Activated CD4-positive, alpha-beta T cell treated with anti-CD3 and anti-CD28 coated beads, Interleukin-2, amount 10 ng/mL, durations not matched to agents 7 days and 5 days (primary cell): ENCODE measurements around the gene FAM237B. TPM values are rescaled to one million over a fixed set of nuclear protein-coding genes. Genes with fewer than 3 reads are reported as not detected.

Experiments
- CTCF ChIA-PET: fragments of 350-600 bp; sonication (Branson Sonifier 250); formaldehyde crosslinking; loops from one replicate; lab custom pipeline; 2021; ENCODE audit warnings: antibody characterized with exemption; lab: Charles Lee
- POLR2A ChIA-PET: fragments of 350-600 bp; sonication (Branson Sonifier 250); formaldehyde crosslinking; loops from one replicate; lab custom pipeline; 2021; ENCODE audit warnings: antibody characterized with exemption; lab: Charles Lee
- DNase-seq: peaks from one replicate; pipeline ENCODE4 v3.0.0-alpha.2; 2020
- H3K27ac Mint-ChIP-seq: one replicate; pipeline ENCODE4 v1.8.0; 2021; ENCODE audit warnings: mild to moderate bottlenecking, moderate library complexity, mixed read lengths
- H3K27me3 Mint-ChIP-seq: one replicate; pipeline ENCODE4 v1.8.0; 2021; ENCODE audit warnings: mixed read lengths
- H3K36me3 Mint-ChIP-seq: one replicate; pipeline ENCODE4 v1.8.0; 2021; ENCODE audit warnings: low read depth, mixed read lengths
- H3K4me1 Mint-ChIP-seq: one replicate; pipeline ENCODE4 v1.8.0; 2021; ENCODE audit warnings: mixed read lengths
- H3K4me3 Mint-ChIP-seq: one replicate; pipeline ENCODE4 v1.8.0; 2021; ENCODE audit warnings: mild to moderate bottlenecking, moderate library complexity, mixed read lengths
- H3K9me3 Mint-ChIP-seq: one replicate; pipeline ENCODE4 v1.8.0; 2021; ENCODE audit warnings: mixed read lengths
- total RNA-seq, 2 experiments: library from RNA; stranded (reverse); gene quantifications; one replicate each; pipeline ENCODE4 v1.2.3, GENCODE V29; 2021

The FAM237B gene
- total RNA-seq, 2 experiments from 2014 or later: not detected

- Mint-ChIP-seq H3K27me3 (peaks cover 40% of the 10 kb centered on the region), H3K36me3 (no peaks in the 10 kb centered on the region), H3K9me3 (no peaks in the 10 kb centered on the region), H3K4me3 (no peak overlapping the region), H3K27ac (no peak overlapping the region), H3K4me1 (peaks cover 4% of the 10 kb centered on the region)
- DNase-seq: no peak
- ChIA-PET CTCF (no interaction called here), POLR2A (no interaction called here)
These were observed 1.7 kb upstream of the FAM237B start for GRCh38 chr7:90322837-90323236.

DNA sequence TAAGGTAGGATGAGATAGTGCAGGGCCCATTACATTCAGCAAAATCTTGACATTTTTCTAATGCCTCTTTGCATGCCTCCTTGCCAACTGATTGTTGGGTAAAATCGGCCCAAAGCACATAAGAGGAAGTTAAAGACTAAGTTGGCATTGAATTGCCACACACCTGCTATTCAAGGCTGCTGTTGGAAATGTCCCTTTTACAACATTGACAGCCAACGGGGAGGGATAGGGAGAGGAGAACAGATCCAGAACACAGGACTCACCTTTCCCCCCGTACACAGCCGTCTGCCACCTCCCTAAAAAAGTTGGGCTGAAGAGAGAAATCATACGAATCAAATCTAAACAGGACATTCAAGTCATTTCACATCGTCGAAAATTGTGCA, 695 bp downstream of the FAM237B start:
- H3K9me3 Mint-ChIP-seq: no peaks in the 10 kb centered on the region
- no peak for DNase-seq
- no peak overlapping the region for H3K27ac Mint-ChIP-seq
- ChIA-PET POLR2A (no interaction called here), CTCF (no interaction called here)
- H3K27me3 Mint-ChIP-seq: peaks cover 44% of the 10 kb centered on the region
- no peak overlapping the region for H3K4me3 Mint-ChIP-seq
- peaks cover 4% of the 10 kb centered on the region for H3K4me1 Mint-ChIP-seq
- H3K36me3 Mint-ChIP-seq: no peaks in the 10 kb centered on the region

GRCh38 chr7:90320014-90320413, 1.1 kb downstream of the FAM237B start:
- ChIA-PET POLR2A (no interaction called here), CTCF (no interaction called here)
- Mint-ChIP-seq H3K4me1 (peaks cover 4% of the 10 kb centered on the region), H3K36me3 (no peaks in the 10 kb centered on the region), H3K4me3 (no peak overlapping the region), H3K9me3 (no peaks in the 10 kb centered on the region), H3K27ac (no peak overlapping the region), H3K27me3 (peaks cover 44% of the 10 kb centered on the region)
- no peak for DNase-seq

DNA sequence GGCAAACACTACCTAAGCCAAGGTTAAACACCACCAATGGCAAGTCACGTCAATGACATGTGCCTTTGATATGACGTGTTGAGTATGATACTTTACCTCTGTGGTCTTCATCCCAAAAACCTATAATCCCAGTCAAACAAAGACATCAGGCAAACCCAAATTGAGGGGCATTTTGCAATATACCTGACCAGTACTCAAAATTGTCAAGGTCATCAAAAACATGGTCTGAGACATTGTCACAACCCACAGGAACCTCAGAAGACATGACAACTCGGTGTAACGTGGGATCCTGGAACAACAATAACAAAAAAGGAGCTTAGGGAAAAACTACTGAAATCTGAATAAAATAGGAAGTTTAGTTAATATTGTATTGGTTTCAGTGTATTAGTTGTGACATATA, 7.2 kb downstream of the FAM237B start:
- Mint-ChIP-seq H3K27ac (no peak overlapping the region), H3K36me3 (no peaks in the 10 kb centered on the region), H3K27me3 (peaks cover 11% of the 10 kb centered on the region), H3K4me1 (no peaks in the 10 kb centered on the region), H3K4me3 (no peak overlapping the region), H3K9me3 (no peaks in the 10 kb centered on the region)
- DNase-seq: no peak
- POLR2A ChIA-PET: no interaction called here
- CTCF ChIA-PET: no interaction called here

DNA sequence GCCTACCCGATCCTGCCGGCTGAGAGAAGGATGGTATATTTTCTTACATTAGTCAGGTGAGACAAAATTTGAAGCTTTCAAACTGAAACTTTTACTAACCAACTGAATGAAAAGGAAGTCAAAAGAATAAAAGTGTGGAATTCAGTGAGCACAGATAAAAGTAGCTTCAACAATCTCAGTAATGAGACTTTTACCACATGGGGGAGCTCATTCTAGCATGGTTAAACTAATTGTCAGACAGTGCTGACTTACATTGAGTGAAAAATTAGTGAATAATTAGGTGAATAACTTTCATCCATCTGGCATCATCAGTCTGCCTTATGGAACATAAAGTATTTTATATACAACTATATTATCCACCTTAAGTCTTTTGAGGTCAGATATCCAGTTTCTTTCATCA, 8.4 kb downstream of the FAM237B start:
- POLR2A ChIA-PET: no interaction called here
- Mint-ChIP-seq H3K4me3 (no peak overlapping the region), H3K4me1 (no peaks in the 10 kb centered on the region), H3K36me3 (no peaks in the 10 kb centered on the region), H3K9me3 (no peaks in the 10 kb centered on the region), H3K27ac (no peak overlapping the region), H3K27me3 (peaks cover 8% of the 10 kb centered on the region)
- CTCF ChIA-PET: interaction anchor here (0.9 kb wide), 1 partner anchor 99 kb away, joined by 3 read pairs; no protein-coding TSS in a partner anchor
- no peak for DNase-seq

- no peak for DNase-seq
- Mint-ChIP-seq H3K27ac (no peak overlapping the region), H3K36me3 (no peaks in the 10 kb centered on the region), H3K4me3 (no peak overlapping the region), H3K27me3 (peaks cover 6% of the 10 kb centered on the region), H3K9me3 (no peaks in the 10 kb centered on the region), H3K4me1 (no peaks in the 10 kb centered on the region)
- CTCF ChIA-PET: no interaction called here
- POLR2A ChIA-PET: no interaction called here
These were observed 9.9 kb downstream of the FAM237B start for GRCh38 chr7:90311175-90311574.

GRCh38 chr7:90309872-90310271, 11.2 kb downstream of the FAM237B start:
- H3K27ac Mint-ChIP-seq: no peak overlapping the region
- no peak overlapping the region for H3K4me3 Mint-ChIP-seq
- no peaks in the 10 kb centered on the region for H3K4me1 Mint-ChIP-seq
- no peaks in the 10 kb centered on the region for H3K9me3 Mint-ChIP-seq
- ChIA-PET CTCF (no interaction called here), POLR2A (no interaction called here)
- no peak for DNase-seq
- peaks cover 6% of the 10 kb centered on the region for H3K27me3 Mint-ChIP-seq
- no peaks in the 10 kb centered on the region for H3K36me3 Mint-ChIP-seq

DNA sequence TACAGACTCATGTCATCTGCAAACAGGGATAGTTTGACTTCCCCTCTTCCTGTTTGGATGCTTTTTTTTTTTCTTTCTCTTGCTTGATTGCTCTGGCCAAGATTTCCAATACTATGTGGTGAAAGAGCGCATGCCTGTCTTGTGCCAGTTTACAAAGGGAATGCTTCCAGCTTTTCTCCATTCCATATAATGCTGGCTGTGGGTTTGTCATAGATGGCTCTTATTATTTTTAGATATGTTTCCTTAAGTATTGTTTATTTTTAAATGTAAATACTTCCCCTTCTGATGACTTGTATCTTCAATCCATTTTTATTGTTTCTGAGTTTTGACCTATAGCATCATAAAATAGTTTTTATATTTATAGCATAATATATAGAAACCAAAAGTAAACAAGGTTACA, 17.9 kb downstream of the FAM237B start:
- POLR2A ChIA-PET: no interaction called here
- CTCF ChIA-PET: no interaction called here
- Mint-ChIP-seq H3K27me3 (peaks cover 15% of the 10 kb centered on the region), H3K27ac (no peak overlapping the region), H3K36me3 (no peaks in the 10 kb centered on the region), H3K4me3 (no peak overlapping the region), H3K9me3 (no peaks in the 10 kb centered on the region), H3K4me1 (no peaks in the 10 kb centered on the region)
- DNase-seq: no peak

DNA sequence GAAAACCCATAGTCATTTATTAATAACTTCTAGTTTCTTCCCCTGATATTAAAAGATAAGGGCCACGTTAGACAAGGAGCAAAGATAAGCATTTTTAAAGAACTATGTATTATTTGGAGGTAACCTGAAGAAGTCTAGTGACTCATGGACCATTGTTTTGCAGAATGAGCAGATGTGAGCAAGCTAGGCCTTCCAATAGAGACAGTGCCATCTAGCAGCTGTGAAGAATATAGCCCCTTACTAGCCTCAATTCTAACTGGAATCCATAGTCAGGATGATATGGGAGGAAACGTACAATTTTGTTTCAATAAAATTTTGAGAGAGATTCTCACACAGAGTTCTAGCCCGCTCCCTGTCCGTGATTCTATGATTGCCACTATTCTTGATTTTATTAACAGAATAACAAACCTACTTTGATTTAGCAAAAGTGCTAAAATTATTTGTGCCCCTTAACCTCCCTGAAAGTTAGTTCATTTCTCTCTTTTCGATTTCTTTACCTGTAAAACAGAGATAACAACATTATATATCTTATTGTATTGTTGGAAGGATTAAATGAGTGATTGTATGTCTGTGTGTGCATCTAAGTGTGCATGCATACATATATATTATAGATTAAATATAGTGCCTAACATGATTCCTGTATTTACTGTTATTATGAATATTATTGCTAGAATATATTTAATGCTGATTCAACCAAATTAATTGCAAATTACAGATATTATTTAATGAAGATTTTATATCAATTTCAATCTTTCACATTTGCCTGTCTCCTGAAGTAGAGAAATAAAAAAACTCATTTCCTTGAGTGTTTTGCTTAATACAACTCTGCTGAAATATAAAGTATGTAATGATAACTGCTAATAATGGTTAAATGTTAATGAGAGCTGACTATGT, 22.7 kb downstream of the FAM237B start:
- Mint-ChIP-seq H3K27ac (no peak overlapping the region), H3K27me3 (peaks cover 11% of the 10 kb centered on the region), H3K36me3 (no peaks in the 10 kb centered on the region), H3K4me1 (no peaks in the 10 kb centered on the region), H3K9me3 (peaks cover 4% of the 10 kb centered on the region), H3K4me3 (no peak overlapping the region)
- DNase-seq: no peak
- ChIA-PET CTCF (interaction anchor here (1.0 kb wide), 1 partner anchor 49 kb away, joined by 3 read pairs; no protein-coding TSS in a partner anchor), POLR2A (no interaction called here)

- no peak overlapping the region for H3K4me3 Mint-ChIP-seq
- peaks cover 11% of the 10 kb centered on the region for H3K9me3 Mint-ChIP-seq
- H3K27me3 Mint-ChIP-seq: peaks cover 1% of the 10 kb centered on the region
- DNase-seq: no peak
- POLR2A ChIA-PET: no interaction called here
- peaks cover under 1% of the 10 kb centered on the region for H3K4me1 Mint-ChIP-seq
- CTCF ChIA-PET: no interaction called here
- H3K36me3 Mint-ChIP-seq: no peaks in the 10 kb centered on the region
- no peak overlapping the region for H3K27ac Mint-ChIP-seq
These were observed 30.6 kb downstream of the FAM237B start for GRCh38 chr7:90290244-90291113.

GRCh38 chr7:90288154-90288553, 33.0 kb downstream of the FAM237B start:
- peaks cover 6% of the 10 kb centered on the region for H3K9me3 Mint-ChIP-seq
- no peaks in the 10 kb centered on the region for H3K36me3 Mint-ChIP-seq
- POLR2A ChIA-PET: no interaction called here
- no peak overlapping the region for H3K4me3 Mint-ChIP-seq
- peaks cover 1% of the 10 kb centered on the region for H3K27me3 Mint-ChIP-seq
- H3K27ac Mint-ChIP-seq: no peak overlapping the region
- no peak for DNase-seq
- CTCF ChIA-PET: no interaction called here
- peaks cover 2% of the 10 kb centered on the region for H3K4me1 Mint-ChIP-seq

GRCh38 chr7:90276033-90276728, 44.9 kb downstream of the FAM237B start:
- Mint-ChIP-seq H3K36me3 (no peaks in the 10 kb centered on the region), H3K9me3 (no peaks in the 10 kb centered on the region), H3K27me3 (peaks cover 4% of the 10 kb centered on the region), H3K27ac (no peak overlapping the region), H3K4me1 (no peaks in the 10 kb centered on the region), H3K4me3 (no peak overlapping the region)
- CTCF ChIA-PET: interaction anchor here (0.7 kb wide), 1 partner anchor 546 kb away, joined by 3 read pairs; no protein-coding TSS in a partner anchor
- POLR2A ChIA-PET: no interaction called here
- DNase-seq: no peak
